Stimulated activated CD8-positive, alpha-beta memory T cell treated with anti-CD3 and anti-CD28 coated beads, Interleukin-2, amount 100 ng/mL, for 48 hours (primary cell): ENCODE results near the gene ZNF438.
"Not testable (repeated sequence)": the region's sequence is repeated elsewhere in the genome, so short reads cannot be mapped to it uniquely, and the experiment has no call there.

ENCODE experiments used
- DNase-seq, 2 donors: peaks; one replicate each; pipeline ENCODE4 v3.0.0-alpha.2; 2020; ENCODE audit warnings: low read depth in 2 of 2

The ZNF438 gene

GRCh38 chr10:30806850-30807249 is 224.8 kb downstream of the ZNF438 start:
- no peak for DNase-seq

DNA sequence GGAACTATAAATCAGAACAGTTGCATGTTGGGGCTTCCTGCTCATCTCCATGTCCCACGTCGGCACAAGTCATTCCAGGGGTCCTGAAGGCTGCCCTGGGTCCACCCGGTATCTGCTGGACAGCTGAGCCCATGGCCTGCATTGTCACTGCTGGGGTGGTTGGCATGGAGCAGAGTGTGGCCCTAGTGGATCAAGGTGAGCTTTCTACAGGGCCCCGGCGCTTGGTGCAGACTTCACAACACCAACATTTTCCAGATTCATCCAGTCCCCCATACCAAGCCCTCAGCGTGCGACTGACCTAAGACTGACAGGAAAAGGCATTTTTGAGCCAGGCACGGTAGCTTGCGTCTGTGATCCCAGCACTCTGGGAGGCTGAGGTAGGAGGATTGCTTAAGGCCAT is 226.6 kb downstream of the ZNF438 start:
- no peak for DNase-seq

DNA sequence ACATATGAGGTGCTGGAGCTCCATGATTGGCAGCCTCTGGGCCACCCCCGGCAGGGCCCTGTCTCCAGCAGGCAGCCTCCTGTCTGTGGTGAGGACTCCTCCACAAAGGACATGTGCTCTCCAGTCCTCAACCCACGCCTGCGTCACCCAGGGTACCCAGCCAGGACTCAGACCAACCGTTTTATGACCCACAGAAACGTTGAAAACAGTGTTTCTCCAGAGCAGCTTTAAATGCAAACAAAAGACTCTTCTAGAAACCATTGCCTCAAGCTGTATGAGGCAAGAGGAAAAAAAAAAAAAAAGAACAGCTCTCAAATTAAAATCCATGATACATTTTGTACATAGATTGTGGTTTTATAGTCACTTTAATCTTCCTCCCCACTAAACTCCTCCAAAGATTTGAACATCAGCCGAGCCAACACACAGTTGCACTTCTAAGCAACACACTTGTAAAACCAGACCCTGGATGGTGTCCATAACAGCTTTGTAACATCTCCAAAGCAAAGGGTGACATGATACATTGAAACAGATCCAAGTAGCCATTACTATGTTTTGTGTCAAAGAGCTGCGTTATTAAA is 227.1 kb downstream of the ZNF438 start:
- no peak for DNase-seq

- no peak for DNase-seq
Measured at GRCh38 chr10:30803892-30804322, 227.8 kb downstream of the ZNF438 start.

DNA sequence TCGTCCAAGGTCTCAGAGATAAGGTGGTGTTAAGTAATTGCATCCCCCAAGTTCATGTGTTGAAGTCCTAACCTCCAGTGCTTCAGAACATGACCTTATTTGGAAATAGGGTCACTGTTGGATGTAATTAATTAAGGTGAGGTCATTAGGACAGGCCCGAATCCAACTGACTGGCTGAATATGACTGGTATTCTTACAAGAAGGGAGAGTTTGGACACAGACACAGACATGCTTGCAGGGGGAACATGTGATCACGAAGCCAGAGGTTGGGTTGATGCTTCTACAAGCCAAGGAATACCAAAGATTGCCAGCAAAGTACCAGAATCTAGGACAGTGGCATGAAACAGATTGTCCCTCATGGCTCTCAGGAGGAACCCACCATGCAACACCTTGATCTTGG is 228.6 kb downstream of the ZNF438 start:
- no peak for DNase-seq

- DNase-seq = no peak
Measured at GRCh38 chr10:30800368-30800767, 231.3 kb downstream of the ZNF438 start.

DNA sequence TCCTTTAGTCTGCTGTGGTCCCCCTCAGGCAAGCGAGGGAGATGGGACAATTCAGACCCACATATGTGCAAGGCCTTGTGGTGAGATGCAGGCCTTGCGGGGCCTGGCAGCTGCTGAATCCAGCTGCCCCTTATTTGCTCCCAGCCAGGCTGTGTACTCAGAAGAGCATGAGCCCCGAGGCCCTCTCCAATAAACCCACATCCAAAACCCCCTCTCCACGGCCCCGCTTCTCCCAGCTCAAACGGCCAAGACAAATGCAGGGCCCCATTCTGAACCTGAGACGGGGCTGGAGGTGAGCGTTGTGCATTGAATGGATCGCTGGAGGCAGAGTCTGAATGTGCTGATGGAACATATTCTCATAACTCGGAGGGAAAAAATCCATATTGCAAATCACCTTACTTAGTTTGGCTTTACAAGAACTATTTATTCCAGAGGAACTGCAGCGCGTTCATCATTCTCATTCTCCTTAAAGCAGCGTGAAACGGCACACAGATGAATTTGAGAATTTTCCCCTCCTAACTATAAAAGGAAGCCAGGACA is 232.9 kb downstream of the ZNF438 start:
- no peak for DNase-seq

DNA sequence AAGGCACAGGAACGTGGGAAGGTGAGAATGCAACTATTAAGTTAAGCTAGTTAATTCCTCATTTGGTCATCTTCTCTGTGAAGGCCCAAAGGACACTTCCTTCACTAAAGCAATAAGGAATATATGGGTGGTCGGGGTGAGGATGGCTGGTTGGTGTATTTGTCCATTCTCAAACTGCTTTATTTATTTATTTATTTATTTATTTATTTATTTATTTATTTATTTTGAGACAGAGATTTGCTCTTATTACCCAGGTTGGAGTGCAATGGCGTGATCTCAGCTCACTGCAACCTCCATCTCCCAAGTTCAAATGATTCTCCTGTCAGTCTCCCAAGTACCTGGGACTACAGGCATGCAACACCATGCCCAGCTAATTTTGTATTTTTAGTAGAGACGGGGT is 236.6 kb downstream of the ZNF438 start:
- not testable (repeated sequence) for DNase-seq
